H9 (cell line): ENCODE data around the gene LPCAT4. TPM values are rescaled to one million over a fixed set of nuclear protein-coding genes. Genes with fewer than 3 reads are reported as not detected.
"Not testable (repeated sequence)": the region's sequence is repeated elsewhere in the genome, so short reads cannot be mapped to it uniquely, and the experiment has no call there.

Experiments used
- DNase-seq: peaks from one replicate; pipeline ENCODE4 v3.0.0-alpha.2; 2017
- H2AFZ ChIP-seq: one replicate; pipeline ENCODE4 v1.6.1; 2013; ENCODE audit warnings: mild to moderate bottlenecking, low read length, control low read depth, moderate library complexity
- H2AK5ac ChIP-seq: 2 replicates; pipeline ENCODE4 v1.6.1; 2013; ENCODE audit warnings: low read length, control low read depth, mixed read lengths; ENCODE audit not compliant: insufficient read length
- H2BK120ac ChIP-seq: one replicate; pipeline ENCODE4 v1.6.1; 2013; ENCODE audit warnings: low read depth, mild to moderate bottlenecking, low read length, control low read depth, inconsistent platforms; ENCODE audit not compliant: poor library complexity, severe bottlenecking
- H2BK12ac ChIP-seq: 2 replicates; pipeline ENCODE4 v1.6.1; 2013; ENCODE audit warnings: low read length, control low read depth, mixed read lengths, low read depth; ENCODE audit not compliant: insufficient read length
- H2BK15ac ChIP-seq: 2 replicates; pipeline ENCODE4 v1.6.1; 2013; ENCODE audit warnings: low read depth, low read length, control low read depth
- H2BK20ac ChIP-seq: one replicate; pipeline ENCODE4 v1.6.1; 2013; ENCODE audit warnings: low read depth, mild to moderate bottlenecking, low read length, control low read depth, inconsistent platforms; ENCODE audit not compliant: poor library complexity, severe bottlenecking
- H2BK5ac ChIP-seq: 2 replicates; pipeline ENCODE4 v1.6.1; 2013; ENCODE audit warnings: low read length, control low read depth, mixed read lengths; ENCODE audit not compliant: insufficient read length
- H3K14ac ChIP-seq: 2 replicates; pipeline ENCODE4 v1.6.1; 2013; ENCODE audit warnings: low read length, control low read depth; ENCODE audit not compliant: insufficient read depth
- H3K18ac ChIP-seq: 2 replicates; pipeline ENCODE4 v1.6.1; 2013; ENCODE audit warnings: low read depth, mild to moderate bottlenecking, mixed read lengths, low read length, control low read depth; ENCODE audit not compliant: insufficient read length
- H3K23ac ChIP-seq: 2 replicates; pipeline ENCODE4 v1.6.1; 2013; ENCODE audit warnings: low read length, control low read depth, mixed read lengths, low read depth; ENCODE audit not compliant: insufficient read length
- H3K23me2 ChIP-seq: 2 replicates; pipeline ENCODE4 v1.6.1; 2013; ENCODE audit warnings: low read depth, mild to moderate bottlenecking, mixed read lengths, low read length, control low read depth; ENCODE audit not compliant: insufficient read length, poor library complexity, severe bottlenecking
- H3K27ac ChIP-seq: 2 replicates; pipeline ENCODE4 v1.5.1; 2013; ENCODE audit warnings: low read length, control low read depth, mixed read lengths, low read depth; ENCODE audit not compliant: insufficient read length
- H3K27me3 ChIP-seq: 2 replicates; pipeline ENCODE4 v1.6.1; 2013; ENCODE audit warnings: low read length, control low read depth, inconsistent platforms; ENCODE audit not compliant: insufficient read depth
- H3K4ac ChIP-seq: 2 replicates; pipeline ENCODE4 v1.6.1; 2013; ENCODE audit warnings: low read depth, mild to moderate bottlenecking, control low read depth, inconsistent platforms, low read length, moderate library complexity
- H3K4me1 ChIP-seq: 2 replicates; pipeline ENCODE4 v1.6.1; 2013; ENCODE audit warnings: low read length, control low read depth, inconsistent platforms; ENCODE audit not compliant: insufficient read depth
- H3K4me2 ChIP-seq: 2 replicates; pipeline ENCODE4 v1.6.1; 2013; ENCODE audit warnings: low read length, control low read depth, mixed read lengths; ENCODE audit not compliant: insufficient read length, insufficient read depth
- H3K56ac ChIP-seq: 2 replicates; pipeline ENCODE4 v1.6.1; 2013; ENCODE audit warnings: low read depth, mild to moderate bottlenecking, mixed read lengths, low read length, control low read depth; ENCODE audit not compliant: insufficient read length
- H3K79me1 ChIP-seq: 2 replicates; pipeline ENCODE4 v1.6.1; 2013; ENCODE audit warnings: low read depth, mild to moderate bottlenecking, moderate library complexity, low read length, control low read depth, inconsistent platforms; ENCODE audit not compliant: insufficient read depth, poor library complexity, severe bottlenecking
- H3K79me2 ChIP-seq: 2 replicates; pipeline ENCODE4 v1.6.1; 2013; ENCODE audit warnings: low read length, control low read depth, inconsistent platforms; ENCODE audit not compliant: insufficient read depth
- H3K9ac ChIP-seq: 2 replicates; pipeline ENCODE4 v1.6.1; 2013; ENCODE audit warnings: low read length, control low read depth, mixed read lengths; ENCODE audit not compliant: insufficient read length; ENCODE audit errors: extremely low read depth
- H3K9me3 ChIP-seq: one replicate; pipeline ENCODE4 v1.6.1; 2013; ENCODE audit warnings: low read depth, low read length, inconsistent platforms; ENCODE audit not compliant: control insufficient read depth
- H3T11ph ChIP-seq: one replicate; pipeline ENCODE4 v1.6.1; 2013; ENCODE audit warnings: mild to moderate bottlenecking, low read length, control low read depth, inconsistent platforms
- H4K20me1 ChIP-seq: one replicate; pipeline ENCODE4 v1.6.1; 2013; ENCODE audit not compliant: control insufficient read depth, insufficient read length, insufficient read depth
- H4K5ac ChIP-seq: 2 replicates; pipeline ENCODE4 v1.6.1; 2013; ENCODE audit warnings: low read depth, mild to moderate bottlenecking, mixed read lengths, low read length, control low read depth; ENCODE audit not compliant: insufficient read length
- H4K8ac ChIP-seq: replicated peaks from 2 replicates; pipeline ENCODE4 v1.6.1; 2013; ENCODE audit warnings: low read length, control low read depth, mixed read lengths, low read depth; ENCODE audit not compliant: insufficient read length
- H4K91ac ChIP-seq: 2 replicates; pipeline ENCODE4 v1.6.1; 2013; ENCODE audit warnings: low read depth, mild to moderate bottlenecking, moderate library complexity, mixed read lengths, low read length, control low read depth; ENCODE audit not compliant: insufficient read length
- H3K27ac Mint-ChIP-seq, 3 experiments: 2 replicates in 2 of 3; 3 replicates in 1 of 3; pipeline ENCODE4 v1.8.0; 2020 to 2021; ENCODE audit warnings: mixed read lengths in 3 of 3, mild to moderate bottlenecking in 1 of 3, moderate library complexity in 1 of 3
- H3K27me3 Mint-ChIP-seq: 2 replicates; pipeline ENCODE4 v1.8.0; 2021; ENCODE audit warnings: low read depth, mild to moderate bottlenecking, moderate library complexity, mixed read lengths
- H3K36me3 Mint-ChIP-seq, 3 experiments: 2 replicates in 2 of 3; 3 replicates in 1 of 3; pipeline ENCODE4 v1.8.0; 2020 to 2021; ENCODE audit warnings: low read depth in 3 of 3, mixed read lengths in 3 of 3; ENCODE audit not compliant: insufficient read depth in 1 of 3
- H3K4me1 Mint-ChIP-seq, 2 experiments: 2 replicates each; pipeline ENCODE4 v1.8.0; 2020; ENCODE audit warnings: mixed read lengths in 2 of 2
- H3K4me3 Mint-ChIP-seq, 2 experiments: 2 replicates in 1 of 2; 3 replicates in 1 of 2; pipeline ENCODE4 v1.8.0; 2020 to 2021; ENCODE audit warnings: mild to moderate bottlenecking in 2 of 2, mixed read lengths in 2 of 2, moderate library complexity in 1 of 2
- H3K9me3 Mint-ChIP-seq, 2 experiments: 2 replicates in 1 of 2; 3 replicates in 1 of 2; pipeline ENCODE4 v1.8.0; 2020; ENCODE audit warnings: mild to moderate bottlenecking in 2 of 2, mixed read lengths in 2 of 2, moderate library complexity in 1 of 2
- WGBS: extraction: QIAGEN DNeasy Blood & Tissue Kit; methylation state at CpG from one replicate; pipeline ENCODE4 v1.1.7; 2013; ENCODE audit warnings: missing lambda C conversion rate, low lambda C conversion rate, mixed read lengths; ENCODE audit not compliant: insufficient read length; ENCODE audit errors: extremely low coverage; 5-methylcytosine and 5-hydroxymethylcytosine counted together
- long read RNA-seq: library from polyadenylated mRNA; unstranded; transcript quantifications from one replicate; pipeline ENCODE4 v2.0.0, GENCODE V29; 2020
- total RNA-seq: library from RNA; stranded (reverse); gene quantifications from 2 replicates; pipeline ENCODE4 v1.2.1, GENCODE V29; 2021
- TF ChIP-seq, protein P1 (sequence below): fragments of 200-600 bp; sonication (generic); conservative IDR thresholded peaks from 3 replicates; pipeline ENCODE4 v1.8.0; 2021; ENCODE audit warnings: antibody characterized with exemption, mild to moderate bottlenecking

LPCAT4 gene
- 62.2 and 71.1 TPM in 2 replicates for total RNA-seq
- long read RNA-seq, transcript LPCAT4-201 (14 exons, 2,262 nt) = major isoform, 14 of 33 reads
- long read RNA-seq, partial matches to known transcripts = 10 of 33 reads
- long read RNA-seq, other reads (novel, unspliced or antisense) = 8 of 33 reads

- Histone ChIP-seq H3K56ac (no peak within 1 kb of the TSS), H3K14ac (peak within 1 kb of the TSS; percentile 86), H4K20me1 (no peaks in the 10 kb centered on the region), H3K27me3 (no peaks in the 10 kb centered on the region), H3K18ac (peak within 1 kb of the TSS; percentile 90), H3K27ac (no peak within 1 kb of the TSS), H2AFZ (no peak within 1 kb of the TSS), H2AK5ac (no peak within 1 kb of the TSS), H3K4me1 (peaks cover 6% of the 10 kb centered on the region; the same call in 1 of the 2 replicates), H2BK12ac (no peak within 1 kb of the TSS), H3K9me3 (no peaks in the 10 kb centered on the region), H3K4ac (no peak within 1 kb of the TSS), H3K23me2 (peaks cover 12% of the 10 kb centered on the region), H3K79me2 (peaks cover 6% of the 10 kb centered on the region; the same call in 1 of the 2 replicates), H3K4me2 (peak within 1 kb of the TSS; percentile 76), H4K8ac (no peak within 1 kb of the TSS), H3T11ph (no peak within 1 kb of the TSS), H3K9ac (peak within 1 kb of the TSS; percentile 57), H4K91ac (no peak within 1 kb of the TSS), H3K23ac (no peak within 1 kb of the TSS), H3K79me1 (peaks cover 9% of the 10 kb centered on the region), H2BK20ac (no peak within 1 kb of the TSS), H4K5ac (no peak within 1 kb of the TSS), H2BK120ac (no peak within 1 kb of the TSS), H2BK5ac (no peak within 1 kb of the TSS), H2BK15ac (no peak within 1 kb of the TSS)
- H3K27ac Mint-ChIP-seq = peak within 1 kb of the TSS; percentile 97 to 98 (median 98)
- H3K9me3 Mint-ChIP-seq = peaks cover 6% of the 10 kb centered on the region in 2 experiments; a peak in 4 of 5 replicates
- peaks cover 18 to 23% of the 10 kb centered on the region in 2 experiments for H3K4me1 Mint-ChIP-seq
- no peaks in the 10 kb centered on the region; the same call in 1 of the 2 replicates for H3K27me3 Mint-ChIP-seq
- TF ChIP-seq, protein P1, sequence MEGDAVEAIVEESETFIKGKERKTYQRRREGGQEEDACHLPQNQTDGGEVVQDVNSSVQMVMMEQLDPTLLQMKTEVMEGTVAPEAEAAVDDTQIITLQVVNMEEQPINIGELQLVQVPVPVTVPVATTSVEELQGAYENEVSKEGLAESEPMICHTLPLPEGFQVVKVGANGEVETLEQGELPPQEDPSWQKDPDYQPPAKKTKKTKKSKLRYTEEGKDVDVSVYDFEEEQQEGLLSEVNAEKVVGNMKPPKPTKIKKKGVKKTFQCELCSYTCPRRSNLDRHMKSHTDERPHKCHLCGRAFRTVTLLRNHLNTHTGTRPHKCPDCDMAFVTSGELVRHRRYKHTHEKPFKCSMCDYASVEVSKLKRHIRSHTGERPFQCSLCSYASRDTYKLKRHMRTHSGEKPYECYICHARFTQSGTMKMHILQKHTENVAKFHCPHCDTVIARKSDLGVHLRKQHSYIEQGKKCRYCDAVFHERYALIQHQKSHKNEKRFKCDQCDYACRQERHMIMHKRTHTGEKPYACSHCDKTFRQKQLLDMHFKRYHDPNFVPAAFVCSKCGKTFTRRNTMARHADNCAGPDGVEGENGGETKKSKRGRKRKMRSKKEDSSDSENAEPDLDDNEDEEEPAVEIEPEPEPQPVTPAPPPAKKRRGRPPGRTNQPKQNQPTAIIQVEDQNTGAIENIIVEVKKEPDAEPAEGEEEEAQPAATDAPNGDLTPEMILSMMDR = peak; percentile 89
- peak; percentile 86 for DNase-seq
- peak within 1 kb of the TSS; percentile 96 to 97 for H3K4me3 Mint-ChIP-seq
- peaks cover 14 to 26% (median 14%) of the 10 kb centered on the region in 3 experiments; a peak in 6 of 7 replicates for H3K36me3 Mint-ChIP-seq
- WGBS = no CpG with 5 or more reads among the region's 80 CpGs
These were observed at the start of gene LPCAT4 for GRCh38 chr15:34367101-34368081. TSS of gene LPCAT4 (minus strand) at chr15:34367196. CDS start at chr15:34367100, 96 bp downstream.

GRCh38 chr15:34409511-34409910 is 42.5 kb upstream of the LPCAT4 start:
- not testable (repeated sequence) for H3K23ac ChIP-seq, H3K4ac ChIP-seq, H3K4me3 Mint-ChIP-seq, H4K20me1 ChIP-seq, H2AFZ ChIP-seq, H4K91ac ChIP-seq, H3K14ac ChIP-seq, H3T11ph ChIP-seq, H2AK5ac ChIP-seq, H2BK120ac ChIP-seq, H2BK20ac ChIP-seq, H2BK5ac ChIP-seq, H3K9ac ChIP-seq, H3K27me3 ChIP-seq, H3K27ac Mint-ChIP-seq, H3K4me1 ChIP-seq, H3K79me1 ChIP-seq, H3K27ac ChIP-seq, H3K4me2 ChIP-seq, H3K56ac ChIP-seq, H4K8ac ChIP-seq, H3K23me2 ChIP-seq, H2BK15ac ChIP-seq, H3K9me3 ChIP-seq, DNase-seq, H3K9me3 Mint-ChIP-seq, H3K4me1 Mint-ChIP-seq, H3K79me2 ChIP-seq, H3K18ac ChIP-seq, H3K36me3 Mint-ChIP-seq, H2BK12ac ChIP-seq, H3K27me3 Mint-ChIP-seq, H4K5ac ChIP-seq
- WGBS = no CpG with 5 or more reads among the region's 19 CpGs
